HuH-7.5 (cell line): Measurements from ENCODE around the gene FEV.
"Not testable (repeated sequence)": the region's sequence is repeated elsewhere in the genome, so short reads cannot be mapped to it uniquely, and the experiment has no call there.

Experiments
- DNase-seq: peaks from one replicate; pipeline ENCODE4 v3.0.0; 2011; ENCODE audit warnings: low spot score

Gene FEV

GRCh38 chr2:218975060-218975777 is 9.8 kb downstream of the FEV start:
- no peak for DNase-seq

GRCh38 chr2:218970894-218971293 is 14.1 kb downstream of the FEV start:
- no peak for DNase-seq

DNA sequence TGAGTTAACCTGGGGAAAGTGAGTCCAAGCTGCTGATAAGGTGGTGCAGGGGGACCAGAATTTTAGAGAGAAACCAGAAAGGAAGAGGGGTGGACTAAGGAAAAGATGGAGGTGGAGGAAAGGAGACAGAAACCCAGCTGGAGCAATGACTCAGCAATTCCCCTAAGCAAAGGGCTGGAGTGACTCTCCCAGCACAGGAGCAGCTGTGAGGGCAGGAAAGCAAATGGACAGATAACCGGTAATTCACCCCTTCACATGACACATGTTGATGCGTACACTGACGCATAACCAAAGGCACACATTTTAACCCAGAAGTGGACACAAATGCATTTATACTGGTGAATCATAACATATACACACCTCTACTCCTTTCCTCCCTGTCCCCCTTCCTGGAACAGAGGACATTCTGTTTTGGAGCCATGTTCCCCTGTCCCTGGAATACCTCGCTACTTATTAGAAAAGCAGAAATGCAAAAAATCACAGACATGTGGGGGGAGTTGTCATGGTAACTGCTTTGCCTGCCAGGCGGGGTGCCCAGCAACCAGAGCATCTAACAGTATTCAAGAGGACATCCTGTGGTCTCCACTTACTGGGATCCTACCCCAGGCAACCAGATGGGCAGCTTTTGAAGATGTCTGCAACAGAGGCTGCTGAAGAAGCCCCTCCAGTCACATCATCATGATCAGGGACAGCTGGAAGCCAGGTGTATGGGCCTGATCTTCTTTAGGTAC is 20.8 kb downstream of the FEV start:
- no peak for DNase-seq

- no peak for DNase-seq
Measured at GRCh38 chr2:218963601-218964000, 21.4 kb downstream of the FEV start.

GRCh38 chr2:218962859-218963492 is 22.0 kb downstream of the FEV start:
- peak; percentile 82 for DNase-seq

DNA sequence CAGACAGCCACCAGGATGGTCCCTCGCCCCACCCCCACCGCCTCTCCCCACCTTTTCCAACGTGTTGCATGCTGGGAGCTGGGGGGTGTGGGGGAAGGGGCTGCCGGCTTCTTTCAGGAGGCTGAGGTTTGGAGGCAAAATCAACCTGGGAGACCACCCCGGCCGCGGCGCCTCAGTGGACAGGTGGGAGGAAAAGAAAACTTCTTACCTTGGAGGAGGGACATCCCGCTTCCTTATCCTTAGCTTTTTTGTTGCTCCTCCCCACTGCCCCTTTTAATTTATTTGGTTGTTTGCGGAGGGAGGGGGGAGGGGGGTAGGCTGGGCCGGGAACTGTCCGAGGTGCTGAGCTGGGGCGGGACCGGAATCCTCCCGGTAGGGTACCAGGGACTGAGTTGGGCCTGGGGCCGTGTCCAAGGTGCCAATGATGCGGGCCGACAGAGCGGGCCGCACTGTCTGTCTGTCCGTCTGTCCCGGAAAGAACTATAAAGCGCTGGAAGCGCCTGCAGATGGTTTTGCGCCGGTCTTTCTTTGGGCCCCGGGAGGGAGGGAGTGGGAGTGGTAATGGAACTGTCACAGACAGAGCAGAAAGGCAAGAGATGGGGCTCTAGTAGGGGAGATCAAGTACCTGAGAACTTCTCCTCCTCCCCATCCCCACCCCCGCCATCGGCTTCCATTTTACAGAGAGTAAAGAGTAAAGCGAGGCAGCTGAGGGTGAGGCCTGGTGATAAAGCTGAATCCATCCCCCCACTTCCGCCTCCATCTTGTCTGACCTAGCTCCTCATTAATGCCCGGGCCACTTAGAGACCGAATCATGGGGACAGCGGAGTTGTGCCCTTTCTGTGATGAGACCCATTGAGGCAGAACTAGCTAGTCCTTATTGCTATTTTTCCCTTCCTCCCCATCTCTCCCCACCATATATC is 23.1 kb downstream of the FEV start:
- DNase-seq: no peak

DNA sequence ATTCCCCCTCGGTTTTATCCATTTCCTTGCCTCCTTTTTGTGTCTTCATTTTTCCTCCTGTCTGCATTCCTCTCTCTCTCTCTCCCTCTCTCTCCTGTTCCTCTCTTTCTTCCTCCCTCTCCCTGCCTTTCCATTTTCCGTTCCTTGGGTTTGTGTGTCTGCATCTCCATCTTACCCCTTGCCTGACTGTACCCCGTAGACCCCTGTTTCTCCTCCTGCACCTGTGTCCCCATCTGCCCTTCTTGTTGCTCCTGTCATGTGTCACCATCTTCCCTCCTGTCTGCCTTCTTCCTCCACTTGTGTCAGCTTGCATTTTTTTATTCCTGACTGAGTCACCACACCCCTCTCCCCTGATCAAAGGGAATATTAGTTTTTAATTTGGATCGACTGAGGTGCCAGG is 23.8 kb downstream of the FEV start:
- DNase-seq: no peak

DNA sequence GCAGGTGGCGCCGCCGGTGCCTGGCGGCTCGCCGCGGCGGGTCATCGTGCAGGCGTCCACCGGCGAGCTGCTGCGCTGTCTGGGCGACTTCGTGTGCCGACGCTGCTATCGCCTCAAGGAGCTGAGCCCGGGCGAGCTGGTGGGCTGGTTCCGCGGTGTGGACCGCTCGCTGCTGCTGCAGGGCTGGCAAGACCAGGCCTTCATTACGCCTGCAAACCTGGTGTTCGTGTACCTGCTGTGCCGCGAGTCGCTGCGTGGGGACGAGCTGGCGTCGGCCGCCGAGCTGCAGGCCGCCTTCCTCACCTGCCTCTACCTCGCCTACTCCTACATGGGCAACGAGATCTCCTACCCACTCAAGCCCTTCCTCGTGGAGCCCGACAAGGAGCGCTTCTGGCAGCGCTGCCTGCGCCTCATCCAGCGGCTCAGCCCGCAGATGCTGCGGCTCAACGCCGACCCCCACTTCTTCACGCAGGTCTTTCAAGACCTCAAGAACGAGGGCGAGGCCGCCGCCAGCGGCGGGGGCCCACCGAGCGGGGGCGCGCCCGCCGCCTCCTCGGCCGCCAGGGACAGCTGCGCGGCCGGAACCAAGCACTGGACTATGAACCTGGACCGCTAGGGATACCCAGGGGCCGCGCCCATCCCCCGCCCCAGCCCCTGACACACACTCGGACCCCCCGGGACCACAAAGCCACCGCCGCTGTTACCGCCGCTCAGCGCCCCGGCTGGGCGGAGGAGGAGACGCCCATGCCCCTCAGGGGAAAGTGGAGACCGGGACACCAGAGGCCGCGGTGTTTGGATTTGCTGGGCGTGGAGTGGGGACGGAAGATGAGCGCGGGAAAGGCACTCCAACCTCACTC is 24.4 kb downstream of the FEV start:
- no peak for DNase-seq

DNA sequence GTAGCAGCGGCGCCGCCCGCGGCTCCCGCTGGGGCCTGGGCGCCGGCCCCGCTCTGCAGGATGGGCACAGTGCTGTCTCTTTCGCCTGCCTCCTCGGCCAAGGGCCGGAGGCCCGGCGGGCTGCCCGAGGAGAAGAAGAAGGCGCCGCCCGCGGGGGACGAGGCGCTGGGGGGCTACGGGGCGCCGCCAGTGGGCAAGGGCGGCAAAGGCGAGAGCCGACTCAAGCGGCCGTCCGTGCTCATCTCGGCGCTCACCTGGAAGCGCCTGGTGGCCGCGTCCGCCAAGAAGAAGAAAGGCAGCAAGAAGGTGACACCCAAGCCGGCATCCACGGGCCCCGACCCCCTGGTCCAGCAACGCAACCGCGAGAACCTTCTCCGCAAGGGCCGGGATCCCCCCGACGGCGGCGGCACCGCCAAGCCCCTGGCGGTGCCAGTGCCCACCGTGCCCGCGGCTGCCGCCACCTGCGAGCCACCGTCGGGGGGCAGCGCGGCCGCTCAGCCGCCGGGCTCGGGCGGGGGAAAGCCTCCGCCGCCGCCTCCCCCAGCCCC is 25.1 kb downstream of the FEV start:
- DNase-seq: no peak

DNA sequence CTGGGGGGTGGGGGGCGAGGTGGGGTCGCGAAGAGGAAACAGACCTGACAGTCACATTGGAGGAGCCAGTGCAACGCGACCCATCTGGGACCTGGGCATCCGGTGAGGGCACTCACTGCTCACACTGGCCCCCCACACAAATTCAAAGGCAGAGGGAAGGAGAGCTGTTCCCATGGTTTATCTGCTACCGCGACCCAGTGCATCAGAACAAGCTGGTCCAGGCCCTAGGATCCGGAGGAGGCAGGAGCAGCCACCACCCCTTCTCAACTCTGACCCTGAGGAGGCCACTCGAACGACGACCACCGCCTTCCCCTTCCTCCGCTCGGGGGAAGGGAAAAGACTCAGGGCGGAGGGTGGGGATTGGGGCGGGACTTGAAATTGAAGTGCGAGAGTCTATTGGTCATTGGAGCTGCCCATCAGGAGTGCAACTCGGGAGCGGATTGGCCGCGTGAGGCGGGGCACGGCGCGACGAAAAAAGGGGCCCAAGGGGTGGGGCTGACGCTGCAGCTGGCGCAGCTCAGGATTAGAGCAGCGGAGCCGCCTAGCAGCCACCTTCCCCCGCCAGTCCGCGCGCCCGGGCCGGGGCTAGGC is 25.7 kb downstream of the FEV start, which contains the start of gene CDK5R2:
Gene CDK5R2, plus strand, starts transcription at position 526 of the 591 bp plus-strand sequence. CDS start 155 bp downstream, outside the sequence.
- peak; percentile 94 for DNase-seq

- no peak for DNase-seq
Measured at GRCh38 chr2:218958276-218958675, 26.7 kb downstream of the FEV start.

GRCh38 chr2:218957671-218958070 is 27.3 kb downstream of the FEV start:
- no peak for DNase-seq

- no peak for DNase-seq
Measured at GRCh38 chr2:218956039-218956438, 28.9 kb downstream of the FEV start.

DNA sequence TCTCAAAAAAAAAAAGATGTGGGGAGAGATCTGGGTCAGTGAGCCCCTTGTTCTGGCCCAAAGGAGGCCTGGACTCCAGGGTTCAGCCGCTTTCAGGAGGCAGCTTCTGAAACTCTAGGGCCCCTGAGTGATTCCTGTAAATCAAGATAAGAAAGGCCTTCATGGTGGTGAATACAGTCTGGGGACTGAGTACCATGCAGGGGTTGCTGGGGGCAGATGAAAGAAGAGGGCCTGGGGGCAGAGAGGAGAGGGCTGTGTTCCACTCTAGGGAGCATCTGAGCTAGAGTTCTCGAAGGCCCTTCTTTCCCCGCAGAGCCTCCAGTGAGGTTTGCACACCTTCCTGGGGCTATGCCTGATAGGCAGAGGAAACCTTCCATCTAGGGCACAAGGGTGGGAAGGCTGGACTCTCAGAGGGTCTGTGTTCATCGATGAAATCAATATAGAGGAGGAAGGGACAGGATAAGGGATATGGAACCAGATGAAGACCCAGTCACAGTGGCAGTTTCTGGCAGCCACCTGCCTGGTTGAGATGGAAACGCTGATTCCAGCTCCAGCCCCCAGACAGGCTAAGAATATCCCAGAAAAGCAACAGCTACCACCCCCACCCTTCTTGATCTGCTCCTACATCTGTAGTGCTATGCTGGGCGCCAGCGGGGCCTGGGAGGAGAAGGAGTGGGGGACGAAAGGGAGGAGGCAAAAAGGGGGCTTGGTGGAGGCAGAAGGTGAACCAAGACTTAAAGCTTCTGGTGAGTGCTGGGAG is 30.3 kb downstream of the FEV start:
- DNase-seq: no peak

GRCh38 chr2:218953366-218953954 is 31.5 kb downstream of the FEV start:
- DNase-seq: no peak

GRCh38 chr2:218952160-218952559 is 32.8 kb downstream of the FEV start:
- DNase-seq: no peak

DNA sequence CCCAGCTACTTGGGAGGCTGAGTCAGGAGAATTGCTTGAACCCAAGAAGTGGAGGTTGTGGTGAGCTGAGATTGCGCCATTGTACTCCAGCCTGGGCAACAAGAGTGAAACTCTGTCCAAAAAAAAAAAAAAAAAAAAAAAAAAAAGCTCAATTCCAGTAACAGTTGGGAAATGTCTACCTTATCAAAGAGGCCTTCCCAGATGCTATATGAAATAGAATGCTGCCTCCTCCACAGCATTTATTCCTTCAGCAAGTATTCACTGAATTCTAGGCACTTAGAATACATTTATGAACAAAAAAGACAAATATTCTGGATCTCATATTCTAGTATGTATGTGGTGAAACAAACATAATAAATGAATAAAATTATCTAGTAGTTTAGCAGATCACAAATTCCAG is 38.4 kb downstream of the FEV start:
- DNase-seq: no peak

DNA sequence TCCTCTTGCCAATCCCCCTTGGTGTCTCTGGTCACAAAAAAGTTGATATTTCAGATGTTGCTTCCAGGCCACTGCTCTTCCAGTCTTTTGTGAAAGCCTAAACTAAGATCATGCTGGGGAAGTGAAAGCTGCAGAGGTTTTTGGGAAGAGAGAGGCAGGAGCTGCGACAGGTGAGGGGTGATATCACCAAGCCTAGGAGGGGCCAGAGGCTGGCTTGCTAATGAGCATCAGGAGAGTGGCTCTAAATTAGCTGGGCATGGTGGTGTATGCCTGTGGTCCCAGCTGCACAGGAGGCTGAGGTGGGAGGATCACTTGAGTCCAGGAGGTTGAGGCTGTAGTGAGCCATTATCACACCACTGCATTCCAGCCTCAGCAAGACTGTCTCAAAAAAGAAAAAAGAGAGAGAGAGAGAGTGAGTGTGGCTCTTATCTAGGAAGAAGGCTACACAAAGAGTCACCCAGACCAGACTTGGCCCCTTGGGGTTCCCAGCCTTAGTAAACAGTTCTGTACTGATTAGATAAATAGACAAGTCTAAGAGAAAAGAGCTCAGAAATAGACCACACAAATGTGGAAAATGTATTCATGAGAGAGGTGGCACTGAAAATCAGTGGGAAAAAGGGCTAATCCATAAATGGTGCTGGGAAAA is 40.1 kb downstream of the FEV start:
- no peak for DNase-seq

DNA sequence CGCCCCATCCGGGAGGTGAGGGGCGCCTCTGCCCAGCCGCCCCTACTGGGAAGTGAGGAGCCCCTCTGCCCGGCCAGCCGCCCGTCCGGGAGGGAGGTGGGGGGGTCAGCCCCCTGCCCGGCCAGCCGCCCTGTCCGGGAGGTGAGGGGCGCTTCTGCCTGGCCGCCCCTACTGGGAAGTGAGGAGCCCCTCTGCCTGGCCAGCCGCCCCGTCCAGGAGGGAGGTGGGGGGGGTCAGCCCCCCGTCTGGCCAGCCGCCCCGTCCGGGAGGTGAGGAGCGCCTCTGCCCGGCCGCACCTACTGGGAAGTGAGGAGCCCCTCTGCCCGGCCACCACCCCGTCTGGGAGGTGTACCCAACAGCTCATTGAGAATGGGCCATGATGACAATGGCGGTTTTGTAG is 53.2 kb downstream of the FEV start:
- not testable (repeated sequence) for DNase-seq
